ENCODE results near the gene JAKMIP2.
"Not testable (repeated sequence)": the region's sequence is repeated elsewhere in the genome, so short reads cannot be mapped to it uniquely, and the experiment has no call there.

JAKMIP2 gene

GRCh38 chr5:147782110-147783028, at the start of gene JAKMIP2:
Gene JAKMIP2 (minus strand): TSS chr5:147782728. CDS start chr5:147671806, 110,922 bp downstream.
- peak; percentile 87 for DNase-seq

- no peak for DNase-seq
These were observed 48.9 kb upstream of the JAKMIP2 start, which contains the start of gene SPINK1 for GRCh38 chr5:147831465-147831864. Gene SPINK1 (minus strand): TSS chr5:147831671. CDS start chr5:147831577, 94 bp downstream.

- no peak for DNase-seq
These were observed 47.5 kb upstream of the JAKMIP2 start for GRCh38 chr5:147830035-147830434.

GRCh38 chr5:147827017-147827416, 44.5 kb upstream of the JAKMIP2 start:
- not testable (repeated sequence) for DNase-seq

GRCh38 chr5:147826361-147826760, 43.8 kb upstream of the JAKMIP2 start:
- DNase-seq: no peak

- peak; percentile 43 for DNase-seq
These were observed 40.4 kb upstream of the JAKMIP2 start for GRCh38 chr5:147822686-147823491.

GRCh38 chr5:147822222-147822621, 39.7 kb upstream of the JAKMIP2 start:
- DNase-seq: not testable (repeated sequence)

GRCh38 chr5:147821766-147822165, 39.2 kb upstream of the JAKMIP2 start:
- DNase-seq: no peak

GRCh38 chr5:147819261-147819770, 36.8 kb upstream of the JAKMIP2 start:
- no peak for DNase-seq

- no peak for DNase-seq
These were observed 35.8 kb upstream of the JAKMIP2 start for GRCh38 chr5:147818290-147818689.

GRCh38 chr5:147813696-147814095, 31.2 kb upstream of the JAKMIP2 start:
- no peak for DNase-seq

- DNase-seq: no peak
These were observed 27.5 kb upstream of the JAKMIP2 start for GRCh38 chr5:147809830-147810666.

GRCh38 chr5:147805030-147805454, 22.5 kb upstream of the JAKMIP2 start:
- DNase-seq: peak; percentile 3

GRCh38 chr5:147804334-147804733, 21.8 kb upstream of the JAKMIP2 start:
- no peak for DNase-seq

- DNase-seq: no peak
These were observed 21.4 kb upstream of the JAKMIP2 start for GRCh38 chr5:147803926-147804325.

- DNase-seq: not testable (repeated sequence)
These were observed 20.6 kb upstream of the JAKMIP2 start for GRCh38 chr5:147803161-147803560.

- DNase-seq: no peak
These were observed 18.9 kb upstream of the JAKMIP2 start for GRCh38 chr5:147801461-147801860.

- DNase-seq: no peak
These were observed 18.0 kb upstream of the JAKMIP2 start for GRCh38 chr5:147800491-147800890.

GRCh38 chr5:147796556-147797308, 14.2 kb upstream of the JAKMIP2 start:
- DNase-seq: no peak

- no peak for DNase-seq
These were observed 8.7 kb upstream of the JAKMIP2 start for GRCh38 chr5:147791181-147791580.

- DNase-seq: no peak
These were observed 7.3 kb upstream of the JAKMIP2 start for GRCh38 chr5:147789820-147790219.

GRCh38 chr5:147788023-147788422, 5.5 kb upstream of the JAKMIP2 start:
- no peak for DNase-seq

All from CD4-positive, alpha-beta T cell treated with Interleukin-6 for 4 hours (primary cell).